ENCODE results near the gene KRTAP21-3. TPM values are rescaled to one million over a fixed set of nuclear protein-coding genes. Genes with fewer than 3 reads are reported as not detected.

KRTAP21-3 gene
- total and polyA plus RNA-seq, 2 donors from 2014 or later = not detected

- DNase-seq (no peak), FAIRE-seq (no peak)
- Histone ChIP-seq H3K27ac (ENCODE audit: low read depth in 2 of 2, low read length in 2 of 2) (no peak overlapping the region), H3K9ac (ENCODE audit: low read length in 3 of 3) (no peak overlapping the region), H3K27me3 (ENCODE audit: control insufficient read depth, insufficient read depth, low read length) (no peaks in the 10 kb centered on the region), H3K4me1 (ENCODE audit: control insufficient read depth in 2 of 3, insufficient read depth in 2 of 3, low read depth in 1 of 3, low read length in 3 of 3) (no peaks in the 10 kb centered on the region), H3K9me3 (ENCODE audit: control insufficient read depth in 2 of 3, insufficient read depth in 1 of 3, low read length in 3 of 3) (no peaks in the 10 kb centered on the region), H3K36me3 (ENCODE audit: control insufficient read depth in 2 of 3, insufficient read depth in 3 of 3, low read length in 3 of 3) (no peaks in the 10 kb centered on the region), H3K4me3 (ENCODE audit: low read length in 3 of 3) (no peak overlapping the region)
- no peak for TF ChIP-seq CTCF (IDR thresholded peaks at IDR 0.05; ENCODE audit: borderline replicate concordance, extremely low read depth, insufficient read depth)
- intact Hi-C loops (cut with DNase I) = no loop called here
Measured at GRCh38 chr21:30713766-30714165, 4.8 kb downstream of the KRTAP21-3 start.

- Histone ChIP-seq H3K27me3 (ENCODE audit: control insufficient read depth, insufficient read depth, low read length) (no peaks in the 10 kb centered on the region), H3K9me3 (ENCODE audit: control insufficient read depth in 2 of 3, insufficient read depth in 1 of 3, low read length in 3 of 3) (no peaks in the 10 kb centered on the region), H3K4me1 (ENCODE audit: control insufficient read depth in 2 of 3, insufficient read depth in 2 of 3, low read depth in 1 of 3, low read length in 3 of 3) (no peaks in the 10 kb centered on the region), H3K4me3 (ENCODE audit: low read length in 3 of 3) (no peak overlapping the region), H3K9ac (ENCODE audit: low read length in 3 of 3) (no peak overlapping the region), H3K27ac (ENCODE audit: low read depth in 2 of 2, low read length in 2 of 2) (no peak overlapping the region), H3K36me3 (ENCODE audit: control insufficient read depth in 2 of 3, insufficient read depth in 3 of 3, low read length in 3 of 3) (no peaks in the 10 kb centered on the region)
- no peak for TF ChIP-seq CTCF (IDR thresholded peaks at IDR 0.05; ENCODE audit: borderline replicate concordance, extremely low read depth, insufficient read depth)
- FAIRE-seq (no peak), DNase-seq (no peak)
- intact Hi-C loops (cut with DNase I) = no loop called here
Measured at GRCh38 chr21:30710499-30710898, 8.1 kb downstream of the KRTAP21-3 start.

- Histone ChIP-seq H3K27me3 (ENCODE audit: control insufficient read depth, insufficient read depth, low read length) (no peaks in the 10 kb centered on the region), H3K4me3 (ENCODE audit: low read length in 3 of 3) (no peak overlapping the region), H3K9ac (ENCODE audit: low read length in 3 of 3) (no peak overlapping the region), H3K36me3 (ENCODE audit: control insufficient read depth in 2 of 3, insufficient read depth in 3 of 3, low read length in 3 of 3) (no peaks in the 10 kb centered on the region), H3K27ac (ENCODE audit: low read depth in 2 of 2, low read length in 2 of 2) (no peak overlapping the region), H3K4me1 (ENCODE audit: control insufficient read depth in 2 of 3, insufficient read depth in 2 of 3, low read depth in 1 of 3, low read length in 3 of 3) (no peaks in the 10 kb centered on the region), H3K9me3 (ENCODE audit: control insufficient read depth in 2 of 3, insufficient read depth in 1 of 3, low read length in 3 of 3) (no peaks in the 10 kb centered on the region)
- DNase-seq (no peak), FAIRE-seq (no peak)
- intact Hi-C loops (cut with DNase I) = no loop called here
- TF ChIP-seq CTCF (IDR thresholded peaks at IDR 0.05; ENCODE audit: borderline replicate concordance, extremely low read depth, insufficient read depth) = no peak
Measured at GRCh38 chr21:30707409-30707808, 11.2 kb downstream of the KRTAP21-3 start.

GRCh38 chr21:30695956-30696355 is 22.6 kb downstream of the KRTAP21-3 start:
- no peak overlapping the region for H3K9ac ChIP-seq (ENCODE audit: low read length in 3 of 3)
- H3K36me3 ChIP-seq (ENCODE audit: control insufficient read depth in 2 of 3, insufficient read depth in 3 of 3, low read length in 3 of 3) = no peaks in the 10 kb centered on the region
- H3K9me3 ChIP-seq (ENCODE audit: control insufficient read depth in 2 of 3, insufficient read depth in 1 of 3, low read length in 3 of 3) = peaks cover 0 to 7% (median 0%) of the 10 kb centered on the region in 3 donors
- H3K27me3 ChIP-seq (ENCODE audit: control insufficient read depth, insufficient read depth, low read length) = no peaks in the 10 kb centered on the region
- no peak overlapping the region for H3K4me3 ChIP-seq (ENCODE audit: low read length in 3 of 3)
- no peak for TF ChIP-seq CTCF (IDR thresholded peaks at IDR 0.05; ENCODE audit: borderline replicate concordance, extremely low read depth, insufficient read depth)
- intact Hi-C loops (cut with DNase I) = no loop called here
- peak in 2 of 5 donors; percentile 70 to 71 for DNase-seq
- H3K4me1 ChIP-seq (ENCODE audit: control insufficient read depth in 2 of 3, insufficient read depth in 2 of 3, low read depth in 1 of 3, low read length in 3 of 3) = no peaks in the 10 kb centered on the region
- FAIRE-seq = no peak
- H3K27ac ChIP-seq (ENCODE audit: low read depth in 2 of 2, low read length in 2 of 2) = no peak overlapping the region

Data from kidney (tissue), 14 donors.